ENCODE data around the gene PRDM16.

The PRDM16 gene

GRCh38 chr1:3339856-3340255 lies 270.9 kb downstream of the PRDM16 start (continued):
- no peak for TF ChIP-seq PRDM2 (tag by site-specific recombination; IDR thresholded peaks at IDR 0.05; ENCODE audit: borderline replicate concordance)

DNA sequence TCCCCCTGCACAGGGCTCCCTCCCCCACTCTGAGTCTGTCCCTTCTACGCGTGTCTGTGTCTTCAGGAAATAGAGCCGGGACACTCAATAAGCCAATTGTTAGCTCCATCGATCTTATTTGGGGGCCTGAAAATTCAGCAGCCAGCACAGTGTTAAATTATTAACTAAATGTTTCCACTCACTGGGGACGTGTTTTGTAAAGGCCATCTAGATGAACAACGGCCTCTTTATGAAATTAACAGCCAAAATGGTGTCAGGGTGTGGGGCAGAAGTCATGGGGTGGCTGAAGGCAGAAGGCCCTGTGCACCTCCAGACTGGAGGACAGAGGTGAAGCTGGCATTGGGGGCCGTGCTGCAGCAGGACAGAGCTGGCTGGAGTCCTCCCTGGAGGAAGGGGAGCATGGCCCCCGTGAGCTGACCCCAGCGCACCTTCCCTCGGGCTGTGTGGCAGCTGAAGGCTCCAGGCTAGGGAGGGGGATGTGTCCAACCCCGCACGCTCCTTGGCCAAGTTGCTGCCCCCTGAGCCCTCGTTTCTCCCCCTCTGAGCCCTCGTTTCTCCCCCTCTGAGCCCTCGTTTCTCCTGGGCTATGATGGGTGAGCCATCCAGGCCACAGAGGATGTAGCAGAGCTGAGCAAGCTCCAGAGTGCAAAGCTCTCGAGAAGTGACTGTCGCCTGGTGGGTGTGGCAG lies 271.7 kb downstream of the PRDM16 start:
- Histone ChIP-seq H3K4me3 (ENCODE audit: low read depth, low read length) (no peak overlapping the region), H3K9me3 (ENCODE audit: control insufficient read depth, insufficient read depth, low read depth, low read length) (peaks cover 2% of the 10 kb centered on the region), H3K27ac (ENCODE audit: extremely low read depth, low read depth, low read length) (no peak overlapping the region), H3K4me1 (ENCODE audit: control insufficient read depth, insufficient read depth, low read length) (no peaks in the 10 kb centered on the region), H3K36me3 (ENCODE audit: control insufficient read depth in 2 of 2, insufficient read depth in 1 of 2, low read length in 2 of 2) (no peaks in the 10 kb centered on the region)
- ChIA-PET CTCF (interaction anchor here (0.6 to 1.2 kb wide), 5 partner anchors 9 to 1312 kb away, joined by 3 to 7 read pairs (median 3); no protein-coding TSS in a partner anchor), POLR2A (no interaction called here)
- TF ChIP-seq BCL6B (tag by site-specific recombination; IDR thresholded peaks at IDR 0.05) (no peak), ZBTB8A (tag by site-specific recombination; IDR thresholded peaks at IDR 0.05) (no peak), YY1 (tag by site-specific recombination; IDR thresholded peaks at IDR 0.05) (no peak), ZNF426 (tag by site-specific recombination; IDR thresholded peaks at IDR 0.05) (no peak), ZNF292 (tag by site-specific recombination; IDR thresholded peaks at IDR 0.05; ENCODE audit: borderline replicate concordance, low read depth) (no peak), ZNF155 (tag by site-specific recombination; IDR thresholded peaks at IDR 0.05) (no peak), ZNF19 (tag by site-specific recombination; IDR thresholded peaks at IDR 0.05; ENCODE audit: low read depth) (no peak), ZNF510 (tag by site-specific recombination; IDR thresholded peaks at IDR 0.05; ENCODE audit: insufficient replicate concordance) (no peak), ZNF335 (tag by site-specific recombination; conservative IDR thresholded peaks at IDR 0.05) (no peak), ZNF623 (tag by site-specific recombination; IDR thresholded peaks at IDR 0.05) (no peak), SCRT1 (tag by site-specific recombination; IDR thresholded peaks at IDR 0.05; ENCODE audit: borderline replicate concordance) (no peak), ZNF621 (tag by site-specific recombination; IDR thresholded peaks at IDR 0.05) (no peak), ZNF596 (tag by site-specific recombination; IDR thresholded peaks at IDR 0.05) (no peak), ZSCAN30 (tag by site-specific recombination; IDR thresholded peaks at IDR 0.05) (no peak), ZNF37A (tag by site-specific recombination; IDR thresholded peaks at IDR 0.05) (no peak)
- TF ChIP-seq, protein P1, sequence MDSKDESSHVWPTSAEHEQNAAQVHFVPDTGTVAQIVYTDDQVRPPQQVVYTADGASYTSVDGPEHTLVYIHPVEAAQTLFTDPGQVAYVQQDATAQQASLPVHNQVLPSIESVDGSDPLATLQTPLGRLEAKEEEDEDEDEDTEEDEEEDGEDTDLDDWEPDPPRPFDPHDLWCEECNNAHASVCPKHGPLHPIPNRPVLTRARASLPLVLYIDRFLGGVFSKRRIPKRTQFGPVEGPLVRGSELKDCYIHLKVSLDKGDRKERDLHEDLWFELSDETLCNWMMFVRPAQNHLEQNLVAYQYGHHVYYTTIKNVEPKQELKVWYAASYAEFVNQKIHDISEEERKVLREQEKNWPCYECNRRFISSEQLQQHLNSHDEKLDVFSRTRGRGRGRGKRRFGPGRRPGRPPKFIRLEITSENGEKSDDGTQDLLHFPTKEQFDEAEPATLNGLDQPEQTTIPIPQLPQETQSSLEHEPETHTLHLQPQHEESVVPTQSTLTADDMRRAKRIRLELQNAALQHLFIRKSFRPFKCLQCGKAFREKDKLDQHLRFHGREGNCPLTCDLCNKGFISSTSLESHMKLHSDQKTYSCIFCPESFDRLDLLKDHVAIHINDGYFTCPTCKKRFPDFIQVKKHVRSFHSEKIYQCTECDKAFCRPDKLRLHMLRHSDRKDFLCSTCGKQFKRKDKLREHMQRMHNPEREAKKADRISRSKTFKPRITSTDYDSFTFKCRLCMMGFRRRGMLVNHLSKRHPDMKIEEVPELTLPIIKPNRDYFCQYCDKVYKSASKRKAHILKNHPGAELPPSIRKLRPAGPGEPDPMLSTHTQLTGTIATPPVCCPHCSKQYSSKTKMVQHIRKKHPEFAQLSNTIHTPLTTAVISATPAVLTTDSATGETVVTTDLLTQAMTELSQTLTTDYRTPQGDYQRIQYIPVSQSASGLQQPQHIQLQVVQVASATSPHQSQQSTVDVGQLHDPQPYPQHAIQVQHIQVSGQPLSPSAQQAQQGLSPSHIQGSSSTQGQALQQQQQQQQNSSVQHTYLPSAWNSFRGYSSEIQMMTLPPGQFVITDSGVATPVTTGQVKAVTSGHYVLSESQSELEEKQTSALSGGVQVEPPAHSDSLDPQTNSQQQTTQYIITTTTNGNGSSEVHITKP (tag by site-specific recombination; IDR thresholded peaks at IDR 0.05), result no peak
- TF ChIP-seq, protein P2, sequence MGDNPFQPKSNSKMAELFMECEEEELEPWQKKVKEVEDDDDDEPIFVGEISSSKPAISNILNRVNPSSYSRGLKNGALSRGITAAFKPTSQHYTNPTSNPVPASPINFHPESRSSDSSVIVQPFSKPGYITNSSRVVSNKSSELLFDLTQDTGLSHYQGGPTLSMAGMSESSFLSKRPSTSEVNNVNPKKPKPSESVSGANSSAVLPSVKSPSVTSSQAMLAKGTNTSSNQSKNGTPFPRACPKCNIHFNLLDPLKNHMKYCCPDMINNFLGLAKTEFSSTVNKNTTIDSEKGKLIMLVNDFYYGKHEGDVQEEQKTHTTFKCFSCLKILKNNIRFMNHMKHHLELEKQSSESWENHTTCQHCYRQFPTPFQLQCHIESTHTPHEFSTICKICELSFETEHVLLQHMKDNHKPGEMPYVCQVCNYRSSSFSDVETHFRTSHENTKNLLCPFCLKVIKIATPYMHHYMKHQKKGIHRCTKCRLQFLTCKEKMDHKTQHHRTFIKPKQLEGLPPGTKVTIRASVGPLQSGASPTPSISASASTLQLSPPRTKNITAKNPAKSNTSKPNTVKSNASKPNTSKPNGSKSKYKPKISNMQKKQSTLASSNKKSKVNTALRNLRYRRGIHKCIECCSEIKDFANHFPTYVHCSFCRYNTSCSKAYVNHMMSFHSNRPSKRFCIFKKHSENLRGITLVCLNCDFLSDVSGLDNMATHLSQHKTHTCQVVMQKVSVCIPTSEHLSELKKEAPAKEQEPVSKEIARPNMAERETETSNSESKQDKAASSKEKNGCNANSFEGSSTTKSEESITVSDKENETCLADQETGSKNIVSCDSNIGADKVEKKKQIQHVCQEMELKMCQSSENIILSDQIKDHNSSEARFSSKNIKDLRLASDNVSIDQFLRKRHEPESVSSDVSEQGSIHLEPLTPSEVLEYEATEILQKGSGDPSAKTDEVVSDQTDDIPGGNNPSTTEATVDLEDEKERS (tag by site-specific recombination; IDR thresholded peaks at IDR 0.05), result no peak
- TF ChIP-seq, protein P3, sequence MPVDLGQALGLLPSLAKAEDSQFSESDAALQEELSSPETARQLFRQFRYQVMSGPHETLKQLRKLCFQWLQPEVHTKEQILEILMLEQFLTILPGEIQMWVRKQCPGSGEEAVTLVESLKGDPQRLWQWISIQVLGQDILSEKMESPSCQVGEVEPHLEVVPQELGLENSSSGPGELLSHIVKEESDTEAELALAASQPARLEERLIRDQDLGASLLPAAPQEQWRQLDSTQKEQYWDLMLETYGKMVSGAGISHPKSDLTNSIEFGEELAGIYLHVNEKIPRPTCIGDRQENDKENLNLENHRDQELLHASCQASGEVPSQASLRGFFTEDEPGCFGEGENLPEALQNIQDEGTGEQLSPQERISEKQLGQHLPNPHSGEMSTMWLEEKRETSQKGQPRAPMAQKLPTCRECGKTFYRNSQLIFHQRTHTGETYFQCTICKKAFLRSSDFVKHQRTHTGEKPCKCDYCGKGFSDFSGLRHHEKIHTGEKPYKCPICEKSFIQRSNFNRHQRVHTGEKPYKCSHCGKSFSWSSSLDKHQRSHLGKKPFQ (tag by site-specific recombination; IDR thresholded peaks at IDR 0.05), result no peak
